Sigmoid colon (tissue), 4 donors: ENCODE data around the gene GMDS.

Source experiments
- EP300 ChIP-seq, 4 donors: sonication (generic); formaldehyde crosslinking; IDR thresholded peaks; one replicate each; pipeline ENCODE4 v1.6.1; 2017; ENCODE audit warnings: antibody characterized with exemption in 4 of 4
- POLR2AphosphoS5 ChIP-seq, 4 donors: sonication (generic); formaldehyde crosslinking; IDR thresholded peaks; one replicate each; pipeline ENCODE4 v1.6.1; 2017; ENCODE audit warnings: antibody characterized with exemption in 4 of 4
- TF ChIP-seq, protein P1 (sequence below), 4 experiments: fragments of 450-650 bp in 3 of 4; fragments of 200-600 bp in 1 of 4; IDR thresholded peaks; one replicate each; pipeline ENCODE4 v1.5.1; 2016 to 2019; ENCODE audit warnings: antibody characterized with exemption in 4 of 4, mild to moderate bottlenecking in 3 of 4, moderate library complexity in 2 of 4

DNA sequence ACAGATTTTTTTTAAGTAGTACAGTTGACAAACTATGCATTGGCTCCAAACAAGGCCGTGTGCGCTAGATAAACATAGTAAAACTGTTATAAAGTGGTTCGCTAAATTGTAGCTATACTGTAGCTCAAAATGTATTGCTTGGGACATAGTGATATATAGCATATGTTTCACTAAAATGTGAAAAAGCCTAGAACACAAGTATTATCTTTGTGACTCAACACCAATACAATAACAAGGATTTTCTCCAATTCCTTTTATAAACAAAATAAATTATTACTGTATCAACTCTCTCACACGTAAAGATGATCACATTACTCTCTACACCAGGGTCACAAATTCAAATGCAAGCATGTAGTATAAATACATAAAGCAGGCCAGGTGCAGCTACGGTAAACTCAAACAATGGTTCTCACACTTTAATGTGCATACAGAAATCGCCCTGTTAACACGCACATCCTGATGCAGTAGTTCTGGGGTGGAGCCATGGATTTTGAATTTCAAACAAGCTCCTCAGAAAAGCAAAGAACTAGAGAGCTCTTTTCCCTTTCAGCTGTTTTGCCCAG, 214.6 kb downstream of the GMDS start:
- TF ChIP-seq, protein P1, sequence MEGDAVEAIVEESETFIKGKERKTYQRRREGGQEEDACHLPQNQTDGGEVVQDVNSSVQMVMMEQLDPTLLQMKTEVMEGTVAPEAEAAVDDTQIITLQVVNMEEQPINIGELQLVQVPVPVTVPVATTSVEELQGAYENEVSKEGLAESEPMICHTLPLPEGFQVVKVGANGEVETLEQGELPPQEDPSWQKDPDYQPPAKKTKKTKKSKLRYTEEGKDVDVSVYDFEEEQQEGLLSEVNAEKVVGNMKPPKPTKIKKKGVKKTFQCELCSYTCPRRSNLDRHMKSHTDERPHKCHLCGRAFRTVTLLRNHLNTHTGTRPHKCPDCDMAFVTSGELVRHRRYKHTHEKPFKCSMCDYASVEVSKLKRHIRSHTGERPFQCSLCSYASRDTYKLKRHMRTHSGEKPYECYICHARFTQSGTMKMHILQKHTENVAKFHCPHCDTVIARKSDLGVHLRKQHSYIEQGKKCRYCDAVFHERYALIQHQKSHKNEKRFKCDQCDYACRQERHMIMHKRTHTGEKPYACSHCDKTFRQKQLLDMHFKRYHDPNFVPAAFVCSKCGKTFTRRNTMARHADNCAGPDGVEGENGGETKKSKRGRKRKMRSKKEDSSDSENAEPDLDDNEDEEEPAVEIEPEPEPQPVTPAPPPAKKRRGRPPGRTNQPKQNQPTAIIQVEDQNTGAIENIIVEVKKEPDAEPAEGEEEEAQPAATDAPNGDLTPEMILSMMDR (IDR thresholded peaks at IDR 0.05), result no peak
- TF ChIP-seq EP300 (IDR thresholded peaks at IDR 0.05), result no peak
- TF ChIP-seq POLR2AphosphoS5 (IDR thresholded peaks at IDR 0.05), result no peak
